ENCODE data around the gene DOCK1.

DOCK1 gene

DNA sequence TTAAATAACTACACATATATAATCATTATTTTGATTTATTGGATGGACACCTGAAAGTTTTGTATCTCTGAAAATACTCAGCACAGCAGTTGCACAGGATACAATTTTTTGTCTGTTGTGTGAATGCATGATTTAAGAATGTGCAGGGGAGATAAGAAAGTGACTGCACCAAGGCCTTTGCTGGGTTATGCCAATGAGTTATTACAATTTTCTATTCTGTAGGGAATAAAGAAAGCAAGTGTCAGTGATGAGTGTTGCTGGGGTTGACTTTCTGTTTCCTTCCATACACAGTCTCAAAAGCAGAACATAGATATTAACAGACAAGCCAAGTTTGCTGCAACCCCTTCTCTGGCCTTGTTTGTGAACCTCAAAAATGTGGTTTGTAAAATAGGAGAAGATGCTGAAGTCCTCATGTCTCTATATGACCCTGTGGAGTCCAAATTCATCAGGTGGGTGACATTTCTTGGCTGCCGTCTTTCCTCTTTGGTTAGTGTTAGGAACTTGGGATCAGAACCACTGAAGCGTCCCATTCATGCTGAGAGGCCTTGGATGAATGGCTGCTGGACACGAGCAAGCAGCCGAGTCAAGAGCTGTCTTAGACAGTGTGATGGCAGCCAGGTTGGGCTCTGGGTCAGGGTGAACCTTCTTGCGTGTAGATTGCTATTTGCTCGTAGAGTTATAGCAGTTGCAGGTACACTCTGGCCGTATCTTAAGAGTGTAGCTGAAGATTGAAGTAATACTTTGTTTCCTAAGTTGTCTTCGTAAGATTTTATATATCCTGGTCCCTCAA lies 92.8 kb downstream of the DOCK1 start:
- peaks cover 3% of the 10 kb centered on the region for H3K9me3 ChIP-seq (ENCODE audit: control insufficient read depth, low read length)
- H3K4me3 ChIP-seq (ENCODE audit: insufficient read depth in 1 of 2, low read depth in 1 of 2, low read length in 2 of 2) = no peak overlapping the region
- peaks cover 15% of the 10 kb centered on the region for H3K79me1 ChIP-seq (replicated peaks; ENCODE audit: low read length, poor library complexity, severe bottlenecking)
- no peak overlapping the region for H2BK5ac ChIP-seq (ENCODE audit: low read depth, low read length, poor library complexity, severe bottlenecking)
- no peaks in the 10 kb centered on the region for H3K27me3 ChIP-seq (ENCODE audit: control insufficient read depth in 1 of 2, insufficient read depth in 1 of 2, low read length in 2 of 2)
- no peak overlapping the region for H3K4ac ChIP-seq (ENCODE audit: low read depth in 1 of 2, low read length in 2 of 2)
- WGBS = 96% methylated on average over 4 of the region's 8 CpGs
- H3K18ac ChIP-seq (ENCODE audit: low read depth in 1 of 2, low read length in 2 of 2) = no peak overlapping the region
- no peak overlapping the region for H3K14ac ChIP-seq (ENCODE audit: low read length in 2 of 2)
- H2BK12ac ChIP-seq (ENCODE audit: low read length in 2 of 2) = no peak overlapping the region
- H2BK120ac ChIP-seq (ENCODE audit: low read depth, low read length) = no peak overlapping the region
- no peak overlapping the region for H3K27ac ChIP-seq (ENCODE audit: low read length, poor library complexity, severe bottlenecking)
- no peak overlapping the region for H2AK5ac ChIP-seq (ENCODE audit: low read length, severe bottlenecking)
- no peak for DNase-seq
- H3K23ac ChIP-seq (ENCODE audit: low read length in 2 of 2) = no peak overlapping the region
- H2AFZ ChIP-seq (ENCODE audit: low read depth, low read length) = no peak overlapping the region
- H3K4me1 ChIP-seq (ENCODE audit: control insufficient read depth, insufficient read depth, low read depth, low read length) = peaks cover 1% of the 10 kb centered on the region
- no peak overlapping the region for H2BK15ac ChIP-seq (ENCODE audit: low read depth, poor library complexity, severe bottlenecking)
- H3K4me2 ChIP-seq (ENCODE audit: low read length, poor library complexity, severe bottlenecking) = no peak overlapping the region
- H4K91ac ChIP-seq (ENCODE audit: low read length) = no peak overlapping the region
- no peak overlapping the region for H3K9ac ChIP-seq (ENCODE audit: low read length)
- H4K8ac ChIP-seq (ENCODE audit: low read length) = no peak overlapping the region
- H3K36me3 ChIP-seq (ENCODE audit: control insufficient read depth in 1 of 2, insufficient read depth in 2 of 2, low read depth in 1 of 2, low read length in 2 of 2) = peaks cover 32 to 79% of the 10 kb centered on the region in 2 experiments

DNA sequence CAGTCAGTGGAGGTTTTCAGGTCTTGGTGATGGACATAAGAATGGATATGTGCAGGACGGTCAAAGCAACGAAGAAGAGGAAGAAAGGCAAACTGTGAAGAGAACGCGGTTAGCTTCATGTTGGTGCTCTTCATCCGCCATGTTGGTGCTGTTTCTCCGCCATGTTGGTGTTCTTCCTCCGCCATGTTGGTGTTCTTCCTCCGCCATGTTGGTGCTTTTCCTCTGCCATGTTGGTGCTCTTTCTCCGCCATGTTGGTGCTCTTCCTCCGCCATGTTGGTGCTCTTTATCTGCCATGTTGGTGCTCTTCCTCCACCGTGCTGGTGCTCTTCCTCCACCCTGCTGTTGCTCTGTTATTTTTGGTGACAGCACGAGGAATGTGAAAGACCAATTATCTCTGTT lies 95.4 kb downstream of the DOCK1 start:
- no peak overlapping the region for H3K27ac ChIP-seq (ENCODE audit: low read length, poor library complexity, severe bottlenecking)
- peaks cover 26 to 77% of the 10 kb centered on the region in 2 experiments for H3K36me3 ChIP-seq (ENCODE audit: control insufficient read depth in 1 of 2, insufficient read depth in 2 of 2, low read depth in 1 of 2, low read length in 2 of 2)
- 95% methylated on average over 12 of the region's 12 CpGs for WGBS

DNA sequence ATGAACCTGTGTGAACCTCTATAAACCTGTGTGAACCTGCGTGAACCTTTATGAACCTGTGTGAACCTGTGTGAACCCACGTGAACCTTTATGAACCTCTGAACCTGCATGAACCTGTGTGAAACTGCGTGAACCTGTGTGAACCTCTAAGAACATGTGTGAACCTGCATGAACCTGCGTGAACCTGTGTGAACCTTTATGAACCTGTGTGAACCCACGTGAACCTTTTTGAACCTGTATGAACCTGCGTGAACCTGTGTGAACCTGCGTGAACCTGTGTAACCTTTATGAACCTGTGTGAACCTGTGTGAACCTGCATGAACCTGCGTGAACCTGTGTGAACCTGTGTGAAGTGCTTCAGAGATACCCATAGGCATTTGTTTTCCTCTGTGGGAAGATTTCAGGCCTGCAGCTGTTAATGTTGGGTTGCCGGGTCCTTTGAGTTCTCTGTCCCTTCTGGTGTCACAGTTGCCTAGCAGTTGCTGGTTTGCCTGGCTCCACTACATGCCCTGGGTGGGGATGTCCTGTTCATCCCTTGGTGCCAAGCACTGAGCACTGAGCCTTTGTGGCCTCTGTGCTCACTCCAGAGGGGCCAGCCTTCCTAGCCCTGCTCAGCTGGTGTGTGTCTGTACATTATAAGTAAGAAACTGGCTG lies 97.9 kb downstream of the DOCK1 start:
- Histone ChIP-seq H3K18ac (ENCODE audit: low read depth in 1 of 2, low read length in 2 of 2) (no peak overlapping the region), H3K36me3 (ENCODE audit: control insufficient read depth in 1 of 2, insufficient read depth in 2 of 2, low read depth in 1 of 2, low read length in 2 of 2) (peaks cover 38 to 80% of the 10 kb centered on the region in 2 experiments), H2AFZ (ENCODE audit: low read depth, low read length) (no peak overlapping the region), H2AK5ac (ENCODE audit: low read length, severe bottlenecking) (no peak overlapping the region), H3K27ac (ENCODE audit: low read length, poor library complexity, severe bottlenecking) (no peak overlapping the region), H3K9me3 (ENCODE audit: control insufficient read depth, low read length) (peaks cover 3% of the 10 kb centered on the region), H3K4me3 (ENCODE audit: insufficient read depth in 1 of 2, low read depth in 1 of 2, low read length in 2 of 2) (no peak overlapping the region), H3K14ac (ENCODE audit: low read length in 2 of 2) (no peak overlapping the region), H2BK5ac (ENCODE audit: low read depth, low read length, poor library complexity, severe bottlenecking) (no peak overlapping the region), H2BK15ac (ENCODE audit: low read depth, poor library complexity, severe bottlenecking) (no peak overlapping the region), H4K91ac (ENCODE audit: low read length) (no peak overlapping the region), H3K23ac (ENCODE audit: low read length in 2 of 2) (no peak overlapping the region), H3K4ac (ENCODE audit: low read depth in 1 of 2, low read length in 2 of 2) (no peak overlapping the region), H3K27me3 (ENCODE audit: control insufficient read depth in 1 of 2, insufficient read depth in 1 of 2, low read length in 2 of 2) (no peaks in the 10 kb centered on the region), H3K4me2 (ENCODE audit: low read length, poor library complexity, severe bottlenecking) (no peak overlapping the region), H4K8ac (ENCODE audit: low read length) (no peak overlapping the region), H3K4me1 (ENCODE audit: control insufficient read depth, insufficient read depth, low read depth, low read length) (peaks cover 1% of the 10 kb centered on the region), H3K9ac (ENCODE audit: low read length) (no peak overlapping the region), H2BK12ac (ENCODE audit: low read length in 2 of 2) (no peak overlapping the region), H2BK120ac (ENCODE audit: low read depth, low read length) (no peak overlapping the region), H3K79me1 (replicated peaks; ENCODE audit: low read length, poor library complexity, severe bottlenecking) (peaks cover 49% of the 10 kb centered on the region)
- 97% methylated on average over 9 of the region's 9 CpGs for WGBS
- DNase-seq = no peak

More for the DNA sequence above, 95.4 kb downstream of the DOCK1 start:
- Histone ChIP-seq H3K4ac (ENCODE audit: low read depth in 1 of 2, low read length in 2 of 2) (no peak overlapping the region), H3K14ac (ENCODE audit: low read length in 2 of 2) (no peak overlapping the region), H2AK5ac (ENCODE audit: low read length, severe bottlenecking) (no peak overlapping the region), H2BK15ac (ENCODE audit: low read depth, poor library complexity, severe bottlenecking) (no peak overlapping the region), H4K8ac (ENCODE audit: low read length) (no peak overlapping the region), H3K27me3 (ENCODE audit: control insufficient read depth in 1 of 2, insufficient read depth in 1 of 2, low read length in 2 of 2) (no peaks in the 10 kb centered on the region), H3K4me3 (ENCODE audit: insufficient read depth in 1 of 2, low read depth in 1 of 2, low read length in 2 of 2) (no peak overlapping the region), H2AFZ (ENCODE audit: low read depth, low read length) (no peak overlapping the region), H3K4me2 (ENCODE audit: low read length, poor library complexity, severe bottlenecking) (no peak overlapping the region), H2BK12ac (ENCODE audit: low read length in 2 of 2) (no peak overlapping the region), H3K9me3 (ENCODE audit: control insufficient read depth, low read length) (peaks cover 3% of the 10 kb centered on the region), H3K4me1 (ENCODE audit: control insufficient read depth, insufficient read depth, low read depth, low read length) (peaks cover 1% of the 10 kb centered on the region), H2BK120ac (ENCODE audit: low read depth, low read length) (no peak overlapping the region), H3K18ac (ENCODE audit: low read depth in 1 of 2, low read length in 2 of 2) (no peak overlapping the region), H4K91ac (ENCODE audit: low read length) (no peak overlapping the region), H2BK5ac (ENCODE audit: low read depth, low read length, poor library complexity, severe bottlenecking) (no peak overlapping the region), H3K23ac (ENCODE audit: low read length in 2 of 2) (no peak overlapping the region), H3K79me1 (replicated peaks; ENCODE audit: low read length, poor library complexity, severe bottlenecking) (peaks cover 28% of the 10 kb centered on the region), H3K9ac (ENCODE audit: low read length) (no peak overlapping the region)
- DNase-seq = no peak

DNA sequence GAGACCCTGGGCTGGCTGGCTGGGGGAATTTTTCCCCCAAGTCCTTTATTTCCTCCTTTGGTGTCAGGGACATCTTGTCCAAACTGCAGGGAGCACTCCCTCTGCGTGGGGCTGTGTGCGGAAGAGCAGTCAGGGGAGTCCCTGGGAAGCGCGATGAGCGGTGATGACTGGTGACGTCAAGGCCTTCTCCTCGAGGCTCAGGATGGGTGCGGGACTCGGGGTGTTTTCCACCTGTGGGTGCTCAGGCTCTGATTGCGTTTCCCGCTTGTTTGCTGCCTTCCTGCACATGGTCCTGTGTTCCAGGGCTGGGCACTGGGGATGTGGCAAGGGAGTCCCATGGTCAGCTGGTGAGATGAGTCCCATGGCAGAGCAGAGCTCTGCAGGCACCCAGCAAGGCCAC lies 101.2 kb downstream of the DOCK1 start:
- no peak overlapping the region for H3K4ac ChIP-seq (ENCODE audit: low read depth in 1 of 2, low read length in 2 of 2)
- H3K36me3 ChIP-seq (ENCODE audit: control insufficient read depth in 1 of 2, insufficient read depth in 2 of 2, low read depth in 1 of 2, low read length in 2 of 2) = peaks cover 39 to 77% of the 10 kb centered on the region in 2 experiments
- no peak overlapping the region for H3K4me3 ChIP-seq (ENCODE audit: insufficient read depth in 1 of 2, low read depth in 1 of 2, low read length in 2 of 2)
- no peak overlapping the region for H2BK15ac ChIP-seq (ENCODE audit: low read depth, poor library complexity, severe bottlenecking)
- H3K23ac ChIP-seq (ENCODE audit: low read length in 2 of 2) = no peak overlapping the region
- no peak for DNase-seq
- H2BK5ac ChIP-seq (ENCODE audit: low read depth, low read length, poor library complexity, severe bottlenecking) = no peak overlapping the region
- 98% methylated on average over 11 of the region's 11 CpGs for WGBS
- H4K8ac ChIP-seq (ENCODE audit: low read length) = no peak overlapping the region
- no peak overlapping the region for H2BK12ac ChIP-seq (ENCODE audit: low read length in 2 of 2)
- H3K9ac ChIP-seq (ENCODE audit: low read length) = no peak overlapping the region
- H2AFZ ChIP-seq (ENCODE audit: low read depth, low read length) = no peak overlapping the region
- H2AK5ac ChIP-seq (ENCODE audit: low read length, severe bottlenecking) = no peak overlapping the region
- H3K18ac ChIP-seq (ENCODE audit: low read depth in 1 of 2, low read length in 2 of 2) = no peak overlapping the region
- no peaks in the 10 kb centered on the region for H3K9me3 ChIP-seq (ENCODE audit: control insufficient read depth, low read length)
- H3K4me2 ChIP-seq (ENCODE audit: low read length, poor library complexity, severe bottlenecking) = no peak overlapping the region
- H2BK120ac ChIP-seq (ENCODE audit: low read depth, low read length) = no peak overlapping the region
- no peak overlapping the region for H3K14ac ChIP-seq (ENCODE audit: low read length in 2 of 2)
- peaks cover 47% of the 10 kb centered on the region for H3K79me1 ChIP-seq (replicated peaks; ENCODE audit: low read length, poor library complexity, severe bottlenecking)
- no peak overlapping the region for H4K91ac ChIP-seq (ENCODE audit: low read length)
- H3K27ac ChIP-seq (ENCODE audit: low read length, poor library complexity, severe bottlenecking) = no peak overlapping the region
- no peaks in the 10 kb centered on the region for H3K4me1 ChIP-seq (ENCODE audit: control insufficient read depth, insufficient read depth, low read depth, low read length)
- H3K27me3 ChIP-seq (ENCODE audit: control insufficient read depth in 1 of 2, insufficient read depth in 1 of 2, low read length in 2 of 2) = no peaks in the 10 kb centered on the region
